ENCODE measurements around the gene PROM1. TPM values are rescaled to one million over a fixed set of nuclear protein-coding genes. Genes with fewer than 3 reads are reported as not detected.

The PROM1 gene
- total RNA-seq, 1 experiment from 2014 or later = 65.1 TPM

- no peak for TF ChIP-seq SP1 (CRISPR knock-in tag; conservative IDR thresholded peaks at IDR 0.05)
- no peaks in the 10 kb centered on the region for H3K4me1 Mint-ChIP-seq
- H3K27ac Mint-ChIP-seq = no peak overlapping the region
- no peak overlapping the region for H3K4me3 Mint-ChIP-seq
- POLR2A ChIA-PET = no interaction called here
- CTCF ChIA-PET = interaction anchor here (1.0 to 1.6 kb wide), 2 partner anchors 40 to 190 kb away, joined by 3 read pairs; no protein-coding TSS in a partner anchor
- ATAC-seq (no peak), DNase-seq (ENCODE audit: low spot score) (no peak)
- no peaks in the 10 kb centered on the region for H3K9me3 Mint-ChIP-seq
- peaks cover 45% of the 10 kb centered on the region for H3K36me3 Mint-ChIP-seq
- H3K27me3 Mint-ChIP-seq (ENCODE audit: low read depth) = no peaks in the 10 kb centered on the region
Measured at GRCh38 chr4:15995826-15996225, 88.0 kb downstream of the PROM1 start.

GRCh38 chr4:15992167-15992485 lies 91.7 kb downstream of the PROM1 start:
- Mint-ChIP-seq H3K9me3 (no peaks in the 10 kb centered on the region), H3K27me3 (ENCODE audit: low read depth) (no peaks in the 10 kb centered on the region), H3K36me3 (peaks cover 64% of the 10 kb centered on the region), H3K4me1 (no peaks in the 10 kb centered on the region), H3K27ac (no peak overlapping the region), H3K4me3 (no peak overlapping the region)
- POLR2A ChIA-PET = no interaction called here
- ATAC-seq (no peak), DNase-seq (ENCODE audit: low spot score) (no peak)
- TF ChIP-seq ZNF121 (CRISPR knock-in tag; IDR thresholded peaks at IDR 0.05) (no peak), AR (CRISPR knock-in tag; IDR thresholded peaks at IDR 0.05) (no peak), ATF1 (CRISPR knock-in tag; IDR thresholded peaks at IDR 0.05) (no peak), ZNF671 (CRISPR knock-in tag; IDR thresholded peaks at IDR 0.05) (no peak), MAX (CRISPR knock-in tag; IDR thresholded peaks at IDR 0.05) (no peak), USF1 (CRISPR knock-in tag; IDR thresholded peaks at IDR 0.05) (no peak), ZNF317 (CRISPR knock-in tag; IDR thresholded peaks at IDR 0.05; ENCODE audit: borderline replicate concordance, low read depth) (no peak), JAZF1 (CRISPR knock-in tag; IDR thresholded peaks at IDR 0.05) (no peak), ERG (CRISPR knock-in tag; IDR thresholded peaks at IDR 0.05) (no peak), ELF4 (CRISPR knock-in tag; IDR thresholded peaks at IDR 0.05; ENCODE audit: low read depth) (no peak)
- CTCF ChIA-PET = no interaction called here

GRCh38 chr4:15990570-15991285 lies 93.1 kb downstream of the PROM1 start:
- Mint-ChIP-seq H3K27me3 (ENCODE audit: low read depth) (no peaks in the 10 kb centered on the region), H3K9me3 (no peaks in the 10 kb centered on the region), H3K27ac (no peak overlapping the region), H3K36me3 (peaks cover 75% of the 10 kb centered on the region), H3K4me3 (no peak overlapping the region), H3K4me1 (no peaks in the 10 kb centered on the region)
- ATAC-seq (no peak), DNase-seq (ENCODE audit: low spot score) (no peak)
- ChIA-PET POLR2A (no interaction called here), CTCF (interaction anchor here (1.0 kb wide), 1 partner anchor 185 kb away, joined by 3 read pairs; no protein-coding TSS in a partner anchor)
- TF ChIP-seq IRF2 (CRISPR knock-in tag; IDR thresholded peaks at IDR 0.05; ENCODE audit: borderline replicate concordance, low read depth) = no peak
- no peak for TF ChIP-seq FOXP4 (CRISPR knock-in tag; IDR thresholded peaks at IDR 0.05)
- no peak for TF ChIP-seq ZSCAN18 (CRISPR knock-in tag; IDR thresholded peaks at IDR 0.05)
- no peak for TF ChIP-seq NFE2L1 (CRISPR knock-in tag; IDR thresholded peaks at IDR 0.05)
- no peak for TF ChIP-seq NR1H2 (CRISPR knock-in tag; IDR thresholded peaks at IDR 0.05)
- TF ChIP-seq MXD4 (CRISPR knock-in tag; IDR thresholded peaks at IDR 0.05; ENCODE audit: borderline replicate concordance) = no peak
- no peak for TF ChIP-seq ZNF219 (CRISPR knock-in tag; IDR thresholded peaks at IDR 0.05; ENCODE audit: borderline replicate concordance)
- TF ChIP-seq CTCF (IDR thresholded peaks at IDR 0.05) = no peak
- TF ChIP-seq OVOL2 (CRISPR knock-in tag; IDR thresholded peaks at IDR 0.05; ENCODE audit: borderline replicate concordance) = no peak
- TF ChIP-seq EMX1 (CRISPR knock-in tag; IDR thresholded peaks at IDR 0.05) = no peak
- no peak for TF ChIP-seq ESRRA (CRISPR knock-in tag; IDR thresholded peaks at IDR 0.05; ENCODE audit: borderline replicate concordance)
- TF ChIP-seq ZNF138 (CRISPR knock-in tag; conservative IDR thresholded peaks at IDR 0.05) = no peak
